Suppressor macrophage treated with lipopolysaccharide for 4 hours (primary cell): ENCODE data around the gene HOMER2.
"Not testable (repeated sequence)": the region's sequence is repeated elsewhere in the genome, so short reads cannot be mapped to it uniquely, and the experiment has no call there.

Experiments used
- DNase-seq: peaks from one replicate; pipeline ENCODE4 v3.0.0-alpha.2; 2020

HOMER2 gene

DNA sequence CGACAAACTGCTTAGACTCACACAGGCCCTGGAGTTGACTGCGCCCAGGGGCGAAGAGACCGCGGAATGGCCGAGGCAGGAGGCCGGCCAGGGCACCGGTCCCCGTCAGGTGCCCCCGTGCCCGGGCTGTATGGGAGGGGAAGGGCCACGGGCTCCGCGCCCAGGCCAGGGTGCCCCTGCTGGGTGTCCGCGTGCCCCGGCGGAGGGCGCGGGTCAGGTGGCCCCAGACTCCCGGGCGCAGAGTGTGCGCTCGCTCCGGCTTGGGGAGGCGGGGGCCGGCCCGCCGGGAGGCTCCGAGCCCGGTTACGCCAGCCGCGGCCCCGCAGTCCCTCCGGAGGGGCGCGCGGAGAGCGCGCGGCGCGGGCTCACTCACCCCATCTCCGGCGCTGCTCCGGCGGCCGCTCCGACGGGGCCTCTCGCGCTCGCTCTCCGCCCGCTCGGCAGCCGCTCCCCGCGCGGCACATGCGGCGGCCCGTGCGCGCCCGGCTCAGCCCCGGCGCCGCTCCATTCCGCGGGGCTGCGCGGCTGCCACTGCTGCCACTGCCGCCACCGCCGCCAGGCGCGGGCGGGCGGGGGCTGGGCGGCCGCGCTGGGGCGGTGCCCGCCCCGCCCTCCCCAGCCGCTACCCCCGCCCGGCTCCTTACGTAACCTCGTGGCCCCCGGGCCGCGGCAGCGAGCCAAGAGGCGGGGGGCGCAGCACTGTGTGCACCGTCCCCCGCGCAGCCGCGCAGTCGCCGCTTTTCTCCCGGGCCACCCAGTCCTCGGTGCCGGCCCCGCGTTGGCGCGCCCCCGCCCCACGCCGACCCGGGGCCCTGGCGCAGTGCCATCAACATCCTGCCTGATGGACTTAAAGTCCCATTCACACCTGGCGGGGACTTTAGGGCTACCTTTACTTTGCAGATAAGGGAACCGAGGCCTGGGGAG lies at the start of gene HOMER2:
Gene HOMER2, minus strand, starts transcription at position 563 of the 924 bp plus-strand sequence. Its CDS starts 185 bp downstream, at position 378.
- peak; percentile 15 for DNase-seq

DNA sequence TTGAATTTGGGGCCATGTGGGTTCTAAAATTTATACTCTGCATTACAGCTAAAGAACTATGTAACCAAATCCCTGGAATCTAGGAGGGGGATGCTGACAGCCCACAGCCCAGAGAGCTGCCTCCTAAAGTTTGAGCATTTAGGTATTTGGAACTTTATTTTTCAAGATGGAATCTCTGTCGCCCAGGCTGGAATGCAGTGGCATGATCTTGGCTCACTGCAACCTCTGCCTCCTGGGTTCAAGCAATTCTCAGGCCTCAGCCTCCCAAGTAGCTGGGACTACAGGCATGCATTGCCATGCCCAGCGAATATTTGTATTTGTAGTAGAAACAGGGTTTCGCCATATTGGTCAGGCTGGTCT lies 48.1 kb upstream of the HOMER2 start:
- DNase-seq = not testable (repeated sequence)

DNA sequence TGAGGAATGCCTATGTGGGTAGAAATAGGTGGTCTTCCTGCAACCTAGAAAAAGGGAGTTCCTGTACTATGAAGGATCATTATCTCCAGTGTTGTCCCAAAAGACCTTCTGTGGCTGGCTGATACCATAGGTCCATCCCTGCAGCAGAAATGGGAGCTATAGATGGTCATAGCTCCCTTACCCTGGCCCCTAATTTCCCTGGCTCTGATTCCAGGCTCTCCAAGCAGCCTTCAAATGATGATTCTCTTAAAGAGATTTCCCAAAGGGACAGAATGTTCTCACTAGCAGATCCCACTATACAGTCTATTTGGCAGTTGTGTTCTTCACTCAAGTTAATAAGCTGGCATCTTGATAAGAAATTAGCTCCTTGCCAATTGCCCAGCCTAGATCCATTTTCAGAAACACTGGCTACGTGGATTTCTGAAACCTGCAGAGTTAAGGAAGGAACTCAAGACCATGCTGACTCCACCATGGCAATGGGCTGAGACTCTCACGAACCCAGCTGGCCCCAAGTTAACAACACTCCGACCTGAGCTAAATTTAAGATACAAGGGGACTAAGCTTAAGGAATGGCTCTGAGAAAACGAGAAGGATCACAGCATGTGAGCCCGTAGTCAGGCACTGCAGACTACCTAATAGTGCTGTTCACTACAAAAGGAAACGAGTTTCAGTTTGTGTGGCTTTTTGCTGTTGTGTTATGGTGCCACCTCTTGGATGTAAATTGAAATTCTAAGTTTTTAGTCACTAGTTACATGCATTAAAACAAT lies 47.6 kb upstream of the HOMER2 start:
- DNase-seq = peak; percentile 67

DNA sequence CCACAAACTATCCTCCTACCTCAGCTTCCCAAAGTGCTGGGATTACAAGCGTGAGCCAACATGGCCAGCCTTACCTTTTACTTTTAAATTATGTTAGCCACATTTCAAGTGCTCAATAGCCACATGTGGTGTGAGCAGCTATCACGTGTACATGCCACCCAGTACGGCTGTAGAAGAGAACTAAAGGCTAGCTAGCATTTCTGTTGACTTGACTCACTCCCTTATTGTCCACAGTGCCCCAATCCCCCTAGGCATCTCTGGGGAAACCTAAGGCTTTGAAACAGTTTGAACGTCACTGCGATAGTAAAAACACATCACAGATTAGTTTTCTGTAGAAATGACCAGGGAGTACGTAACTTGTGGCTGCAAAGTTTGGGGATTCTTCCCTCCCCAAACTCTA lies 46.9 kb upstream of the HOMER2 start:
- DNase-seq = no peak

DNA sequence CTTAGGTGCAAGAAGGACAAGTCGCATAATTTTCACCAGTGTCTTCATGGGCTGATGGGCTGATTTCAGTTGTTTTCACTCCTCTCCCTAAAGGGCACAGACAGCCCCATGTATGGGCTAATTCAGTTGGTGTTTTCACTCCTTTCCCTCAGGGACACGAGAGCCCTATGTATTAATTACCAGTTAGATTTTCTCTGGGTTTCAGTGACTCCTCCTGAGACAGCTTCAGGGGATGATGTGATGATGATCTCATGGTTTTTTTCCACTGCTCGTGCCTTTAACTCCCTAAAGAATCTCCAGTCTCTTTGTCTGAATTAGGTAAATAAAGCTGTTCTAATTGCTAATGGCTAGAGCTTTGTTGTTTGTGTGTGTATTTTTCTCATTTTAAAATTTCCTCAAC lies 43.4 kb upstream of the HOMER2 start:
- DNase-seq = no peak

DNA sequence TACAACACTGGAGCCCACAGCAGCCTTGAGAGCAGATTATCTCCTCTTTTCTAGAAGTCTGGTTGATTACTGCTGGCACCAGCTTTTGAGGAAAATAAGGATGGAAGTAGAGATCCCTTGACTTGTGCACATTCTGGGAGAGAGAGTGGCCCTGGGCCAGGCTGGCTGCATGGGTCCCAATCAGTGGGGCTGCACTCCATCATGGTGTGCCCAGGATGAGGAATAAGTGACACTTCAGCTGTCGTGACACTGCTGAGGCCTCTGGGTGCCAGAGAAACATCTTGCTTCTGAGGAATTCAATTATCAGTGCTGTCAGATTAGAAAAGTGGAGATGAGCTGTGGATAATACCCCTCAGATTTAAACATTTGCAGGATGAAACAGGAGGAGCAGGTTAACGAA lies 42.6 kb upstream of the HOMER2 start:
- DNase-seq = no peak

DNA sequence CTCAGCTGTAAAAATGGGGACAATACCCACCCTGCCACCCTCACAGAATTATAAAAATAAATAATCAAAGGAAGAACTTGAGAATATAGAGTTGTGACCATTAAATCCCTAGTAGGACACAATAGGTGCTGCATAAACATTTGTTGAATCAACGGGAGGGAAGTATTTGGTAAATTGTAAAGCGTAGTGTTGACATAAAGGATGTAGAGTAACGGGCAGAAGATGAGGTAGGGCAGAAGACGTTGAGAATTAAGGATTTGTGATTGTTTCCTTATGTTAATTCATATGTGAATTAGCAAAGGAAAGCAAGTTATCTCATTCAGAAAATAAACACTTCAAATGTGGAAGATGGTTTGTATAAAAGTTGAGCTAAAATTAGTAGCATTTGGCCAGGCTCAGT lies 40.6 kb upstream of the HOMER2 start:
- DNase-seq = no peak

DNA sequence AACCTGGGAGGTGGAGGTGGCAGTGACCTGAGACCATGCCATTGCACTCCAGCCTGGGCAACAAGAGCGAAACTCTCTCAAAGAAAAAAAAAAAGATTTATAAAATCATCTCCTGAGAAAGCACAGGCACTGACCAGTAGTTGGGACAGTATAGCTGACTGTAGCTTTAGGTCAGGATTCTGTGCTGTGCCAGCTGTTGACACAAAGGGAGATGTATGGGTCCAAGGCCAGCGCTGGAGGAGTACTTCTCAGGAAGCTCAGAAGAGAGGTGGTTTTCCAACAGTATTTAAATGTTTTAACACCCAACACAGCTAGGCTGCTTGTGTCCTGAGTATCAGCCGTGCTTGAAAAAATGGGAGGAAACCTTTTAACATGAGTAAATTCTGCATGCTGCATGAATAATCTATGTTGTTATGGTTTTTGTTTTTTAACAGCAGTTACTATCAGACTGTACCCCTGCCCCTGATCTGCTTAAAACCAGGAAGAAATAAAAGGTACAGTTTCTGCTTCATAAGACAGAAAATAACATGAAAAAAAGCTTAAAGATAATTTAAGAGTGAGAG lies 40.0 kb upstream of the HOMER2 start:
- no peak for DNase-seq

DNA sequence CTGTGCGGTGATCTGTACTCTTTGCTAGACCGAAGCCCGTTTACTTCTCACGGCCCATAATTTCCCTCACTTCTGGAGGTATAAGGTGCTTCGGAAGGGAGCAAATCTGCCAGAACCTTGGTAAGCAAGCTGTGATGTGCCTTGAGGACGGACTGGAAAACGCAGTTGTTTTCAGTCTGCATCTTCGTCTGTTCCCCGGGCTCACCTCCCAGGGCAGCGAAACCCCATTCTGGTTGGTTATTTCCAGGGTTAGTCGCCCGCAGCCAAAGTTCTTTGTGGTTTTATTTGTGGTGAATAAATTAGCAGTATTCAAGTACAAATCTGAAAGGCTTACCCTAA lies 33.9 kb upstream of the HOMER2 start:
- DNase-seq = no peak

DNA sequence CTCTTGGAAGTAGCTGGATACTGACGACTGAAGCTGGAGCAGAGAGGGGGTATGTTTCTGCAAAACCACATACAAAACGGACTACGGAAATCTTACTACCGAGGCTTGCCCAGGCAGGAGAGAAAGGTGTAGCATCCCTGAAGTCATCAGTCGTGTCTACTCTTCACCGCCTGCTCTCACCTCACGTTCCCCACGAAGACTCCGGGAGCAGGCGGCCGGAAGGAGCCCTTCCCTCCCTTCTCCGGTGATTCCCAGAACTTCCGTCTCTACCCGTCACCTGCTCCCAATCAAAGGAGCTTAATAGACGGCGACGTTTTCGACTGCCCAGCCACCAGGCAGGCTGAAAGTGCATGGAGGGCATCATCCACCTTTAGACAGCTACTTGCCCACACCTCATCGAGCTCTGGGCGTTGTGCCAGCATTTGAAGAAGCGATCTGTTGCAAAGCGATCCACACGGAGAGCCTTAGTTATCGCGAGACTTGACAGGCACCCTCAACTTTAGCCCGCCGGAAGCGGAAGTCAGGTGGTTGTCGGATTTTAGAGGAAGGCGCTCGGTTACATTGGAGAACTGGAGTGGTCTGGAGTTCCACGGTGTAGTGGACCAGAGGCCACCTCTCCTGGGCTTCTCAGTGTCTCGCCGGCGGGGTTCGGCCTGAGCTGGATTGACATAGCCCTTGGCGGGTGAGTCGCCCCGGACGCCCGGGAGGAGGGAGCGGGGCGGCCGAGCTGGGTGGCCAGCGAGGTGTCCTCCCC lies 33.3 kb upstream of the HOMER2 start, which contains the start of gene RAMAC:
Gene RAMAC, plus strand, starts transcription at position 523 of the 754 bp plus-strand sequence. CDS start 2,809 bp downstream, outside the sequence.
- peak; percentile 97 for DNase-seq

DNA sequence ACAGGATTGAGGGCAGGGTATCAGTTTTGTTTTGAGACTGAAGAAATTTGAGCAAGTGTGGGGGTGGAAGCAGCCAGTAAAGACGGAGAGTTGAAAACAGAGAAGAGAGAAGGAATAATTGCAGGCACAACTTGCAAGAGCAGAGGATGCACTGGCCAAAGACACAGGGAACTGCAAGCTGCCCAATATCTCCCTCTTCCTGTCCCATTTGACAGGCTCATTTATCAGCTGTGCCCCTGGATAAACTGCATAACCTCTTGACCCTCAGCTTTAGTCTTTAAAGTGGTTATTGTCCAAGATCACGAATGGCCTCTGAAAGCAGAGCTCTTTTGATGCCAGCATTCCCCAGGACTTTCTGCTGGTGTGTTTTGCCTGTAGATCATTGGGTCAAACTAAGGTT lies 28.5 kb upstream of the HOMER2 start:
- DNase-seq = no peak

DNA sequence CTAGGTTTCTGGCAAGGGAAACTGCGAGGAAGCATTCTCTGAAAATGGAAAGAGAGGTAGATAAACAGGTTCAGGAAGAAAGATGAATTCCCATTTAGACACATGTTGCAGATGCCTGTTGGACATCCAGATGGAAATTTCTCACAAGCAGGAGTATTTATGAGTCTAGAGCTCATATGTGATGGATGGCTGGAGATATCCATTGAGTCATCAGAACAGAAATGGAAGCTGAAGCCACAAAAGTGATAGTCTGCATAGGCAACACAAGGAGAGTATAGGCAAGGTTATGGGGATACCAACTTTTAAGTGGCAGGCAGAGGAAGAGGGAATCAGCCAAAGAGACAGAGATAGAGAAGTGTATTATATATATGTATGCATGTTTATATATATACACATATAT lies 27.2 kb upstream of the HOMER2 start:
- DNase-seq = no peak

DNA sequence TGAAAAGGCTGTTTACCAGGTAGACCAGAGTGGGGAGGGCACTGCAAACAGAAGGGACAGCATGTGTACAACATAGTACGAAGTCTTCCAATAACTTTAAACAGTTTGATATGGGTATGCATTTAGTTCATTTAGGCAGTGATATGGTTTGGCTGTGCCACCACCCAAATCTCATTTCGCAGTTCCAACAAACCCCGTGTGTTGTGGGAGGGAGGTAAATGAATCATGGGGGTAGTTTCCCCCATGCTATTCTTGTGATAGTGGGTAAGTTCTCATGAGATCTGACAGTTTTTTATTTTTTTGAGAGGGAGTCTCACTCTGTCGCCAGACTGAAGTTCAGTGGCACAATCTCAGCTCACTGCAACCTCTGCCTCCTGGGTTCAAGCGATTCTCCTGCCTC lies 25.9 kb upstream of the HOMER2 start:
- DNase-seq = no peak

DNA sequence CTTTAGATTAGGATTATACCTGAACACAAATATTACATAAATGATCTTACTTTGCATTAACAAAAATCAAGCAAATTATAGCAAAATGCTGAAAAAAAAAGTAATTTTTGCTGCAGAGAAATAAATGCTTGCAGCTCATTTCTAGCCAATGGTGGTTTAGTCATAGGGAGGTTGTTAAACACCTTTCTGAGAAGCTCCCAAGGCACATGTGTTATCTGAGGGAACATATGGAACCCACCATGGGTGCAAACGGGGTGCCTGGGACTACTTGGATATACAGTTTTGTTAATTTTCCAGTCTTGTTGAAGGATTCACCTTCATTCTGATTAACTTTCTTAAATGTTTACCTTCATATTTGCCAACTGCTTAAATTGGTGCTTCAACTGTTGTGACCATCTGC lies 24.6 kb upstream of the HOMER2 start:
- DNase-seq = no peak

DNA sequence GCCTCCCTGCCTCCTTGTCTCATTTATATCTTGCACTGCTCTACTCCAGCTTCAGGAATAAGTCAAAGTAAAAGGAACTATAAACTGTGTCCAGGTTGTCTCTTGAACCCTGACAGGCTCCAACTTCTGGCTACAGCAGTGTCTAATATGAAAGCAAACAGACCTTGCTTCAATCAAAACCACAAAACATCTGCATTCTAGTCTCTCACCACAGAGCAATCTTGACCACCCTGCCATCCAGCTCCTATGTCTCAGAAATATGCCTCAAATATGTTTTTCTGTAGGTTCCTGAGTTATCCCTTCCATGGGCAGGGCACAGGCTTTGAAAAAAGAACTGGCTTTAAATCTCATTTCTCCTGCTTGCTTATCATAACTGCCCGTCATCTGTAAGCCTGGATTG lies 20.5 kb upstream of the HOMER2 start:
- no peak for DNase-seq

DNA sequence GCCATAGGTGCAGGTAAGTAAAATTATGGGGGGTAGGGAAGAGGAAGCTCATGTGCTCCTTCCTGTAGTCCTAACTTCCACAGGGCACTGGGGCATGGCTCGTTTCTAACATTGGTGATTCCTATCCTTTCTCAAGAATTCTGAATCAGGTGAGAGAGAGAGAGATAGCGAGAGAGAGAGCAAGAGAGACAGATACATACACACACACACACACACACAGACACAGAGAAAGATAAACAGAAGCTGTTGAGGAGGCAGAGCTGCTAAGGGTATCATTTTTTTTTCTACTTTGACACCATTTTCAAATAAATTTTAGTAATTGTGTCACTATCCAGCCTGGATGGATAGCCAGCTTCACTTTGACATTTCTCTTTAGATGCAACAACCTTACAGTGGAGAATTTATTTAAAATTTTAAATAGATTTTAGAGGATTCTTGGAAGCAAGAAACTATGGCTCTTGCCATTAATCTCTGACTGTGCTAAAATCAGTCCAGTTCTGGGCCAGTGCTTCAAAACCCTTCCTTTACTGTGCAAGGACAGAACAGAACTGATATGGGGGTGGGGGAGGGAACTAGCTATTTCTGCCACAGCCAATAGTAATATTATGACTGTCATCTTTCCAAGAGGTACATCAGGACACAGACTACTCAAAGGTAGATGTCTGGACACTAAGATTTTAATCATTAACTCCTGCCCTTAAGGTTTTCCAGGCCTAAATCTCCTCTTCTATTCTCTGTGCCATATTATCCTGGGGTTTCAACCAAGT lies 18.9 kb upstream of the HOMER2 start:
- no peak for DNase-seq

DNA sequence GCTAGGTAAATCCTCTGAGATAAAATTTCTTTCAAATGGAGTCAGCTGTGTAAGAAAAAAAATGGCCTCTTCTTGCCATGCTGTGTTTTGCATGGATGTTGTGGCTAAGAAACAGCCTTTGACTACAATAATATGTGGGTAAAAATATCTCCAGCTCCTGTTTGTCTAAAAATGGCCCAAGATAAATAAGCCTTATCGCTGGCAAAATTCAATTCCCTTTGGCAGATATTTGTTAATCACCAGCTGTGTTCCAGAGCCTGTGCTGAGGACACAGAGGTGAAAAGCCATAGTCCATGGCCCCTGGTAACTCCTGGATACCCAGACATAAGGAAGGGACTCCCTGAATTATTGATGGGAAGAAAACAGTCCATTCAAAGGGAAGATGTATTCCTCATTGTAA lies 18.2 kb upstream of the HOMER2 start:
- no peak for DNase-seq

DNA sequence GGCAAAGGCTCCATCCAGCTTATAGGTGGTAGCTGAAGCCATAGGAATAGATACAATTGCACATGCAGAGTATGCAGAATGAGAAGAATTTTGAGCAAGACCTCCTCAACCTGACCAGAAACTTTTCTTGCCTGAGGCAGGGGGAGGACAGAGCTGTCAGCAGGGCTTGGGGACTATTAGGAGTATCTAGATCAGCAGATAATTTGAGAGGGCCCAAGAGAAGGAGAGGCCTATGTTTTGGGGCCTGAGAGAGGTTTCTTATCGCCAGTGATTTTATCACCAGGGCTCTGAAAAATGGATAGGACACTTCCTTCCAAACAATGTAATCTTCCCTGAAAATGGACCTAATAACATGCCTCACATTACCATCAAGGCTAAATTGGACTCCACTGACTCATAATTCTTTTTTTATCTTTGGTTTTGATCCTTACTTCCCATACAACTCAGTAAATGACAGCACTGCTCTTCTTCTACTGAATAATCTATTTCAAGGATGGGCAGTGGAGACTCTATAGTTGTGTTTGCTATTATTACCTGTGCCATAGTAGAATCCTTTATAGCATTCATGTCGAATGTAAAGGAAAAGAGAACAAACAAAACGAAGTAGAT lies 17.7 kb upstream of the HOMER2 start:
- no peak for DNase-seq

DNA sequence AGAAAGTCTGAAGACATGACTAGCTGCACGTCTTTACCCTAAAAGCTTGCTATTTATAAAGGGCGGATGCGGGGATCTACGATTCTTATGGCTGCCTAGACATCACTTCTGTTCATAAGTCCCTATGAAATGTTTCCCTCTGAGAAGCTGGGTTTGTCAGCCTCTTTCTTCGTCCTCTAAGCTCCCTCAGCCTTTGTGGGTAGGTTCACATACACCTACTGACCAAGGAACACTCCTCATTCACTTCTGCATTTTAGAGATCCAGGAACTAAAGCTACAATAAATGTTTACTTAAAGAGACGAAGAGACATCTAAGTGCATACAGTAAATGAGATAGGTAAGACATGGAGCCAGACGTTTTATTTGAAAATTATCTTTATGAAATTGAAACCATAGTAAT lies 16.8 kb upstream of the HOMER2 start:
- DNase-seq = no peak

DNA sequence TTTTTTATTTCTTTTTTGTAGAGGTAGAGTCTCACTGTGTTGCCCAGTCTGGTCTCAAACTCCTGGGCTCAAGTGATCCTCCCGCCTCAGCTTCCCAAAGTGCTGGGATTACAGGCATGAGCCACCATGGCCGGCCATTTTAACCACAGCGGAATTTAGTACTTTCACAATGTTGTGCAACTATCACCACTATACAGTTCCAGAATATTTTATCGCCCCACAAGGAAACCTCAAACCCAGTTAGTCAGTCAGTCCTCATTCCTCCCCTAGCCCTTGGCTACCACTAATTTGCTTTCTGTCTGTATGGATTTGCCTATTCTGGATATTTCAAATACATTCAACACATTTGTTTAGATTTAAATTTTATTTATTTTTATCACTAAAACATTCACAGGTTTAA lies 15.5 kb upstream of the HOMER2 start:
- DNase-seq = peak; percentile 40

DNA sequence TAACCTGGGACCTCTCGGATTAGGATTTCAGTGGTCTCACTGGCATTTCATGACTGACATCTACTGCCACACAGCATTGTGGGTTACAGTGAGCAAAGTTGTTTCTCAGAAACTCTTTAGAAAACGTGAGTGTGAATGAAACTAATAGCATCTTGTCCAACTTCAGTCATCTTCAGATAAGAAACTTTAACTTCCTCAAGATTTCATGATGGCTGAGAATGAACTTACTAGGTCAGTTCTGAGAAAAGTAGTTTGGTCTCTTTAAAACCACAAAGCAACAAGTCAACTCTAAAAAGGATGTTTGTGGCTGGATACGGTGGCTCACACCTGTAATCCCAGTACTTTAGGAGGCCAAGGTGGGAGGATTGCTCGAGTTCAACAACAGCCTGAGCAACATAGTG lies 14.2 kb upstream of the HOMER2 start:
- no peak for DNase-seq

DNA sequence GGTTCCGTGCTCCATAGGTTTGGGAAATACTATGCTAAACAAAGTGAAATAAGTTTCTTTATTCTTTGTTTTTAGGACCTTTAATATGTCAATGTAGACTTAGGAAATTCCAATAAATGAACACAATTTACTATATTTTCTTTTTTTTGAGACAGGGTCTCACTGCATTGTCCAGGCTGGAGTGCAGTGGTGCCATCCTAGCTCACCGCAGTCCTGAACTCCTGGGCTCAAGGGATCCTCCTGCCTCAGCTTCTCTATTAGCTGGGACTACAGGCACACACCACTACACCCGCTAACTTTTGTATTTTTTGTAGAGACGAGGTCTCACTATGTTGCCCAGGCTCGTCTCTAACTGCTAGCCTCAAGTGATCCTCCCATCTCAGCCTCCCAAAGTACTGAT lies 12.4 kb upstream of the HOMER2 start:
- DNase-seq = no peak
